Stomach (tissue), 9 donors: ENCODE data around the gene TMEM271. TPM values are rescaled to one million over a fixed set of nuclear protein-coding genes. Genes with fewer than 3 reads are reported as not detected.

ENCODE experiments used
- DNase-seq, 2 donors: peaks; one replicate each; pipeline versions ENCODE4 v3.0.0 to v3.0.0-alpha.2; 2013 to 2019
- H3K27ac ChIP-seq, 5 donors: fragments of 200-600 bp in 4 of 5; sonication (generic) in 4 of 5; one replicate each; pipeline ENCODE4 v1.5.1; 2013 to 2019; ENCODE audit warnings: mild to moderate bottlenecking in 1 of 5, moderate library complexity in 1 of 5
- H3K27me3 ChIP-seq, 3 donors: fragments of 200-600 bp; sonication (generic); one replicate each; pipeline ENCODE4 v1.5.1; 2017 to 2019; ENCODE audit warnings: mixed run types in 1 of 3
- H3K36me3 ChIP-seq, 4 donors: fragments of 200-600 bp; sonication (generic); 1 replicate in 3 of 4; 2 replicates in 1 of 4; pipeline ENCODE4 v1.5.1; 2016 to 2019
- H3K4me1 ChIP-seq, 4 donors: fragments of 200-600 bp; sonication (generic); one replicate each; pipeline ENCODE4 v1.5.1; 2016 to 2019
- H3K4me3 ChIP-seq, 4 donors: fragments of 200-600 bp; sonication (generic) in 3 of 4; one replicate each; pipeline ENCODE4 v1.5.1; 2016 to 2019; ENCODE audit warnings: mild to moderate bottlenecking in 1 of 4
- H3K9me3 ChIP-seq, 4 donors: fragments of 200-600 bp; sonication (generic); one replicate each; pipeline ENCODE4 v1.5.1; 2016 to 2019
- EP300 ChIP-seq: sonication (generic); formaldehyde crosslinking; IDR thresholded peaks from one replicate; pipeline ENCODE4 v1.6.1; 2017; ENCODE audit warnings: antibody characterized with exemption
- POLR2A ChIP-seq, 4 donors: fragments of 450-650 bp; IDR thresholded peaks; one replicate each; pipeline ENCODE4 v1.6.1; 2016; ENCODE audit warnings: antibody characterized with exemption in 4 of 4, control low read depth in 2 of 4, mild to moderate bottlenecking in 1 of 4, moderate library complexity in 1 of 4
- POLR2AphosphoS5 ChIP-seq, 3 donors: sonication (generic); formaldehyde crosslinking; IDR thresholded peaks; one replicate each; pipeline ENCODE4 v1.6.1; 2016; ENCODE audit warnings: antibody characterized with exemption in 3 of 3
- WGBS, 5 donors: extraction: QIAGEN DNeasy Blood & Tissue Kit in 3 of 5; methylation state at CpG; one replicate each; pipeline versions ENCODE4 v1.1.5 to v1.1.7; 2013 to 2018; 5-methylcytosine and 5-hydroxymethylcytosine counted together
- intact Hi-C: fragments of 100-400 bp; cut with DNase I; formaldehyde crosslinking; loops from one replicate; pipeline ENCODE4 v1.15.1; 2023; ENCODE audit warnings: low total_unique reads
- polyA plus RNA-seq, 3 donors: library from polyadenylated mRNA; stranded (reverse); fragments of 200-250 nt; gene quantifications; one replicate each; pipeline ENCODE4 v1.2.3, GENCODE V29; 2013
- total RNA-seq, 5 donors: library from RNA; depleted of rRNA; stranded (reverse); fragments of >200 nt; gene quantifications; one replicate each; pipeline versions ENCODE4 v1.1.0 to v1.2.3, GENCODE V29; 2014 to 2016
- TF ChIP-seq, protein P1 (sequence below), 7 experiments: fragments of 450-650 bp in 4 of 7; fragments of 200-600 bp in 3 of 7; sonication (generic) in 3 of 7; IDR thresholded peaks; one replicate each; pipeline ENCODE4 v1.5.1; 2016 to 2019; ENCODE audit warnings: antibody characterized with exemption in 7 of 7, control low read depth in 2 of 7, mild to moderate bottlenecking in 1 of 7
- donor health status: healthy with polysubstance abuse.
- donor health status: Bipolar disorder and iron deficiency.
- donor health status: healthy.

The TMEM271 gene
- total and polyA plus RNA-seq, 8 donors, result 0.03 TPM; not detected in 7

DNA sequence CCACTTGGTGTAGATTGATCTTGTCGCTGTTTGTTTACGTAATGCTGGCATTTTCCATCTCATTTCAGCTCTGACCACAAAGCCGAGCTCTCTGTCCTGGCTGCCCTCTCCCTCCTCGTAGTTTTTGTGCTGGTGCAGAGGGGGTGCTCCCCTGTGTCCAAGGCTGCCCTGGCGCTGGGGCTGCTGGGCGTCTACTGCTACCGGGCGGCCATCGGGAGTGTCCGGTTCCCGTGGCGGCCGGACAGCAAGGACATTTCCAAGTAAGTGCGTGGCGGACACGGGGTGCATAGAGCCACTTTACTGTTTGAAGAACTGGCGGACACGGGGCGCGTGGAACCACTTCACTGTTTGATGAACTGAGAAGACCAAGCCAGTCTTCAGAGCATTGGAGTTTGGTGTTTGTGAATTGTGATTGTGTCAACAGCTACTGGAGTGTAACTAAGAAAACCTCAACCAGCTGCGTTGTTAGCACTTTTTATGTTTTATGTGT is 49.1 kb downstream of the TMEM271 start:
- WGBS, 5 donors, result 95 to 97% (median 96%) methylated on average over 21 of the region's 21 CpGs
- H3K36me3 ChIP-seq, result peaks cover 42 to 100% (median 98%) of the 10 kb centered on the region in 4 donors
- H3K4me3 ChIP-seq, result no peak overlapping the region
- intact Hi-C loops, result no loop called here
- no peaks in the 10 kb centered on the region for H3K27me3 ChIP-seq
- TF ChIP-seq, protein P1, sequence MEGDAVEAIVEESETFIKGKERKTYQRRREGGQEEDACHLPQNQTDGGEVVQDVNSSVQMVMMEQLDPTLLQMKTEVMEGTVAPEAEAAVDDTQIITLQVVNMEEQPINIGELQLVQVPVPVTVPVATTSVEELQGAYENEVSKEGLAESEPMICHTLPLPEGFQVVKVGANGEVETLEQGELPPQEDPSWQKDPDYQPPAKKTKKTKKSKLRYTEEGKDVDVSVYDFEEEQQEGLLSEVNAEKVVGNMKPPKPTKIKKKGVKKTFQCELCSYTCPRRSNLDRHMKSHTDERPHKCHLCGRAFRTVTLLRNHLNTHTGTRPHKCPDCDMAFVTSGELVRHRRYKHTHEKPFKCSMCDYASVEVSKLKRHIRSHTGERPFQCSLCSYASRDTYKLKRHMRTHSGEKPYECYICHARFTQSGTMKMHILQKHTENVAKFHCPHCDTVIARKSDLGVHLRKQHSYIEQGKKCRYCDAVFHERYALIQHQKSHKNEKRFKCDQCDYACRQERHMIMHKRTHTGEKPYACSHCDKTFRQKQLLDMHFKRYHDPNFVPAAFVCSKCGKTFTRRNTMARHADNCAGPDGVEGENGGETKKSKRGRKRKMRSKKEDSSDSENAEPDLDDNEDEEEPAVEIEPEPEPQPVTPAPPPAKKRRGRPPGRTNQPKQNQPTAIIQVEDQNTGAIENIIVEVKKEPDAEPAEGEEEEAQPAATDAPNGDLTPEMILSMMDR (IDR thresholded peaks at IDR 0.05), result no peak
- no peak for TF ChIP-seq POLR2A (IDR thresholded peaks at IDR 0.05)
- TF ChIP-seq POLR2AphosphoS5 (IDR thresholded peaks at IDR 0.05), result no peak
- TF ChIP-seq EP300, result no peak
- H3K27ac ChIP-seq, result no peak overlapping the region
- no peaks in the 10 kb centered on the region for H3K4me1 ChIP-seq
- no peaks in the 10 kb centered on the region for H3K9me3 ChIP-seq
- no peak for DNase-seq

DNA sequence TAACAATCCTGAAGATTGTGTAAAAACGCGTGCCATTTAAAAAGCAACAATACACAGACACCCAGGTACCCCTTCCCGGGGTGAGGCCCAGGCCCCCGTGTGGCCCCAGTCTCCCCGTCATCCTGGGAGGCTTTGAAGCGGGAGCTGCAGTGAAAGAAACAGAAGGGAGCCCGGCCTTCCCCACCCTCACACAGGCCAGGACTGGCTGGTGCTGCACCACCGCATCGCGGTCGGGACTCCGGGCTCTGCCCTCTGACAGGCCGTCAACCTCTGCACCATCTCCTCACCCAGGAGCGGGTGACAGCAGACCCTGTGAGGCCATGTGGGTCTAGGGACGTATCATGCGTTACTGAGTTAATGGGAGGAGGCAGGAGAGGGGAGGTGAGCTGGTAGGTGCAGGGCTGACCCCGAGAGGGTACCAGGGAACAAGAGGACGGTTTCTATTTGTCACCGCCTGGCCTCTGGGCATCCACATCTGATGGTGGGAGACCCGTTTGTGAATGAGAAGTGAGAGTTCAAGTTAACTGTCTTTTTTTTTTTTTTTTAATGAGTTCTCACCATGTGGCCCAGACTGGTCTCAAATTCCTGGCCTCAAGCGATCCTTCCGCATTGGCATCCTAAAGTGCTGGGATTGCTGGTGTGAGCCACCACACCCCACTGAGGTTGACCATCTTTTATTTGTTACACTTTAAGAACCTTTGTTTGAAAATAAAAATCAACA is 49.7 kb downstream of the TMEM271 start:
- Histone ChIP-seq H3K27me3 (no peaks in the 10 kb centered on the region), H3K4me1 (no peaks in the 10 kb centered on the region), H3K9me3 (no peaks in the 10 kb centered on the region), H3K27ac (no peak overlapping the region), H3K4me3 (no peak overlapping the region), H3K36me3 (peaks cover 47 to 100% (median 98%) of the 10 kb centered on the region in 4 donors)
- no peak for DNase-seq
- WGBS, 5 donors, result 91 to 96% (median 95%) methylated on average over 22 of the region's 22 CpGs
- intact Hi-C loops, result no loop called here
- no peak for TF ChIP-seq POLR2A (IDR thresholded peaks at IDR 0.05)
- TF ChIP-seq EP300, result no peak
- TF ChIP-seq POLR2AphosphoS5 (IDR thresholded peaks at IDR 0.05), result no peak
- TF ChIP-seq, protein P1 (IDR thresholded peaks at IDR 0.05), result no peak

DNA sequence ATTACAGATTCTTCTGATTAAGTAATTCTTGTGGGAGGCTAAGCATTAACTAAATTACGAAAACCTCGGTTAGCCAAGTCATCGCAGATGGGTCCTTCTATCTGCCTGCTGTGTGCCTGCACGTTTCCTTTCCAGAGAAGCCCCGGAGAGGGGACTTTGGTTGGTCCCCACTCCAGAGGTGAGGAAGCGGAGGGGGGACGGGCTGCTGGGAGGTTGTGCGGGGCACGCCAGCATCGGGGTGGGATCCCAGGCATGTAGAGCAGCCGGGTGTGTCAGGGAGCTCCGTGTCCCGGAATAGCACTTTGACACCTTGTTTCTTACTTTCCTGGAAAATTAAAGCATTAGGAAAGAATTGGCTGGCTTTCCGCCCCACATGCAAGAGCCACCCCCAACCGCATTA is 50.4 kb downstream of the TMEM271 start:
- no peaks in the 10 kb centered on the region for H3K9me3 ChIP-seq
- peaks cover 41 to 100% (median 98%) of the 10 kb centered on the region in 4 donors for H3K36me3 ChIP-seq
- no peaks in the 10 kb centered on the region for H3K27me3 ChIP-seq
- TF ChIP-seq, protein P1 (IDR thresholded peaks at IDR 0.05), result no peak
- TF ChIP-seq POLR2A (IDR thresholded peaks at IDR 0.05) (no peak), POLR2AphosphoS5 (IDR thresholded peaks at IDR 0.05) (no peak), EP300 (no peak)
- intact Hi-C loops, result no loop called here
- no peak overlapping the region for H3K27ac ChIP-seq
- no peak overlapping the region for H3K4me3 ChIP-seq
- DNase-seq, result no peak
- no peaks in the 10 kb centered on the region for H3K4me1 ChIP-seq
- WGBS, 5 donors, result 95 to 97% (median 97%) methylated on average over 15 of the region's 15 CpGs

DNA sequence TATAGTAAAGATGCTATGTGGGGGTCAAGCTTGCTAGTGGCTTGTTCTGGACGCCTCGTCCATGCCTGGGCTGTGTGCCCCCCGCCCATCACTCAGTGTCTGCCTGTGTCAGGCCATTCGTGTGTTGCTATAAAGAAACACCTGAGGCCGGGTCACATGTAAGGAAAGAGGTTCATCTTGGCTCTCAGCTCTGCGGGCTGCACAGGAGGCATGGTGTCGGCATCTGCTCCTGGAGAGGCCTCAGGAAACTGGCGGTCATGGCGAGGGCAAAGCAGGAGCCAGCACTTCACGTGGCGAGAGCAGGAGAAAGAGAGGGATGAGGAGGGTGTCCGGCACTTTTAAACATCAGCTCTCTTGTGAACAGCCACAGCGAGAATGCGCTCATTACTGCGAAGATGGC is 51.9 kb downstream of the TMEM271 start:
- TF ChIP-seq POLR2AphosphoS5 (IDR thresholded peaks at IDR 0.05) (no peak), POLR2A (IDR thresholded peaks at IDR 0.05) (no peak), EP300 (no peak)
- TF ChIP-seq, protein P1 (IDR thresholded peaks at IDR 0.05), result no peak
- intact Hi-C loops, result no loop called here
- H3K27ac ChIP-seq, result no peak overlapping the region
- no peak for DNase-seq
- no peaks in the 10 kb centered on the region for H3K4me1 ChIP-seq
- 91 to 98% (median 96%) methylated on average over 15 of the region's 15 CpGs for WGBS, 5 donors
- no peak overlapping the region for H3K4me3 ChIP-seq
- H3K27me3 ChIP-seq, result no peaks in the 10 kb centered on the region
- peaks cover 30 to 98% (median 95%) of the 10 kb centered on the region in 4 donors for H3K36me3 ChIP-seq
- no peaks in the 10 kb centered on the region for H3K9me3 ChIP-seq

Other genes with a start within 250 kb of the TMEM271 start
- 10 to 100 TPM; 20.9 to 74.7 (median 31.3) TPM for gene ZNF141, start 238.5 kb downstream of the TMEM271 start, total RNA-seq
- gene ZNF141, start 238.5 kb downstream of the TMEM271 start, polyA plus RNA-seq, result 1 to 10 TPM; 2.6 to 4.2 (median 3.4) TPM
- gene ZNF721, start 77.1 kb downstream of the TMEM271 start, total RNA-seq, result 10 to 100 TPM; 21.1 to 62.9 (median 50.8) TPM
- gene ZNF721, start 77.1 kb downstream of the TMEM271 start, polyA plus RNA-seq, result 1 to 10 TPM; 8.4 to 9.2 (median 8.7) TPM
- 100 to 1,000 TPM in 2 of 5 donors, 10 to 100 TPM in 3; 65.5 to 213 (median 83.0) TPM for gene PIGG, start 77.1 kb downstream of the TMEM271 start, total RNA-seq
- gene PIGG, start 77.1 kb downstream of the TMEM271 start, polyA plus RNA-seq, result 10 to 100 TPM; 13.0 to 36.7 (median 21.3) TPM
- gene PDE6B, start 49.3 kb upstream of the TMEM271 start, total RNA-seq, result 10 to 100 TPM in 1 of 5 donors, not detected in 4; 12.3 TPM
- 1 to 10 TPM; 1.1 to 1.8 (median 1.6) TPM for gene PDE6B, start 49.3 kb upstream of the TMEM271 start, polyA plus RNA-seq
- 100 to 1,000 TPM in 3 of 5 donors, 10 to 100 TPM in 1, 1 to 10 TPM in 1; 8.0 to 842 (median 169) TPM for gene ATP5ME, start 98.0 kb upstream of the TMEM271 start, total RNA-seq
- 100 to 1,000 TPM; 742 to 876 (median 853) TPM for gene ATP5ME, start 98.0 kb upstream of the TMEM271 start, polyA plus RNA-seq
- gene MYL5, start 98.2 kb upstream of the TMEM271 start, total RNA-seq, result 10 to 100 TPM in 3 of 5 donors, 1 to 10 TPM in 2; 7.0 to 67.7 (median 13.4) TPM
- gene MYL5, start 98.2 kb upstream of the TMEM271 start, polyA plus RNA-seq, result 100 to 1,000 TPM in 1 of 3 donors, 10 to 100 TPM in 2; 18.8 to 148 (median 42.7) TPM
- 10 to 100 TPM in 2 of 5 donors, 1 to 10 TPM in 3; 2.7 to 18.8 (median 9.4) TPM for gene SLC49A3, start 112.9 kb upstream of the TMEM271 start, total RNA-seq
- gene SLC49A3, start 112.9 kb upstream of the TMEM271 start, polyA plus RNA-seq, result 10 to 100 TPM in 2 of 3 donors, 1 to 10 TPM in 1; 8.2 to 15.2 (median 11.4) TPM
- 100 to 1,000 TPM in 2 of 5 donors, 10 to 100 TPM in 3; 45.2 to 140 (median 82.6) TPM for gene PCGF3, start 129.5 kb upstream of the TMEM271 start, total RNA-seq
- 10 to 100 TPM; 24.7 to 48.9 (median 24.9) TPM for gene PCGF3, start 129.5 kb upstream of the TMEM271 start, polyA plus RNA-seq
- 1 to 10 TPM in 1 of 5 donors, under 1 TPM in 1, not detected in 3; 0.37 to 1.2 TPM for gene CPLX1, start 249.8 kb upstream of the TMEM271 start, total RNA-seq
- 1 to 10 TPM; 1.9 to 2.9 (median 2.6) TPM for gene CPLX1, start 249.8 kb upstream of the TMEM271 start, polyA plus RNA-seq